Stomach smooth muscle (tissue), 2 donors: Measurements from ENCODE around the gene ZFYVE27.
A peak's percentile ranks its signal among the peaks of the same experiment; 100 is the strongest.

ENCODE experiments used
- H3K27ac ChIP-seq: one replicate; pipeline ENCODE4 v1.7.0; 2013; ENCODE audit warnings: mild to moderate bottlenecking, low read length, inconsistent platforms
- H3K27me3 ChIP-seq, 2 donors: one replicate each; pipeline ENCODE4 v1.7.0; 2013; ENCODE audit warnings: low read length in 2 of 2; ENCODE audit not compliant: insufficient read depth in 2 of 2, control insufficient read depth in 1 of 2
- H3K36me3 ChIP-seq, 2 donors: one replicate each; pipeline ENCODE4 v1.7.0; 2013; ENCODE audit warnings: low read length in 2 of 2; ENCODE audit not compliant: control insufficient read depth in 2 of 2, insufficient read depth in 2 of 2
- H3K4me1 ChIP-seq: one replicate; pipeline ENCODE4 v1.7.0; 2013; ENCODE audit warnings: low read length; ENCODE audit not compliant: control insufficient read depth, insufficient read depth
- H3K4me3 ChIP-seq, 2 donors: one replicate each; pipeline ENCODE4 v1.7.0; 2013; ENCODE audit warnings: low read length in 2 of 2
- H3K9ac ChIP-seq, 2 donors: one replicate each; pipeline ENCODE4 v1.7.0; 2013; ENCODE audit warnings: low read length in 2 of 2, mild to moderate bottlenecking in 1 of 2
- H3K9me3 ChIP-seq, 2 donors: one replicate each; pipeline ENCODE4 v1.7.0; 2013; ENCODE audit warnings: low read length in 2 of 2; ENCODE audit not compliant: control insufficient read depth in 2 of 2
- donor health status: healthy.
- donor health status: Pancreatic carcinoma.

ZFYVE27 gene

DNA sequence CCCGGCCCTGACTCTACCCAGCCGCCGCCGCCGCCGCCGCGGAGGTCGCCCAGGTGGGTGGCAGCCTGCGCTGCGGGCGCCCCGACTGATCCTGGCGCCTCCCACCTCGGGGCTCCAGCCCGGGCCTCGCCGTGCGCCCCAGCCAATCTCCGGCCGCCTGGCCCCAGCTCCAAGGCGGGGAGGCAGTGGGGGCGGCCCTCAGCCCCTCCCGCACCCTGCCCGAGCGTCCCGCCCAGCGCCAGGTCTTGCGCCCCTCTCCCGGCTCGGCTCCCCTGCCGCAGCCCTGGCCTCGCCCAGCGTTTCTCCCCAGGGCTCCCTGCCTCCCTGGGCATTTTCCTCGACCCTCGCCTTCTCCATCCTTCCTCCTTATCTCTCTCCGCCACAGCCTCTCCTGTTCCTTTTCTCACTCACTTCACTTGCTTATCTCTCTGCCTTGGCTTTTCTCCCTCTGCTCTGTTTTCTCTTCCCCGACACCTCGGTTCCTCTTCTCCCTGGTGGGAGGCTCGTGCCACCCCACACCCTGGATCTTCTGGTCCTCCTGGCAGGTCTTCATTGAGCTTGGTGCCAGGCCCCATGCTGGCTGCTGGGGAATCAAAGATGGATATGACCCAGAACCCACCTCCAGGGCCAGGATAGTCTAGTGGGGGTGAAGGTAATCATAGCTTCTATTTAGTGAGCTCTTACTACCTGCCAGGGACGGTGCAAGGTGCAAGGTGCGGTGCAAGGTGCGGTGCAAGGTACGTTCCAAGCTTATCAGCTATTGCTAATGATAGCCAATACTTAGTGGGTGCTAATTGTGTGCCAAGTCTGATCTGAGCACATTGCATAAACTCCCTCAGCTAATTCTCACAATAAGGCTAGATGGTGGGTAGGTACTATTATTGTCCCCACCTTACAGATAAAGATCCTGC is 35.2 kb downstream of the ZFYVE27 start, which contains the start of gene SFRP5:
Gene SFRP5 (minus strand): TSS at position 87 of the 911 bp plus-strand sequence. CDS start 166 bp downstream, outside the sequence.
- Histone ChIP-seq H3K36me3 (no peaks in the 10 kb centered on the region), H3K27me3 (peaks cover 23 to 32% of the 10 kb centered on the region in 2 donors), H3K4me1 (peaks cover 4% of the 10 kb centered on the region), H3K9me3 (no peaks in the 10 kb centered on the region), H3K27ac (no peak within 1 kb of the TSS), H3K4me3 (peak within 1 kb of the TSS in 1 of 2 donors; percentile 40), H3K9ac (no peak within 1 kb of the TSS)

DNA sequence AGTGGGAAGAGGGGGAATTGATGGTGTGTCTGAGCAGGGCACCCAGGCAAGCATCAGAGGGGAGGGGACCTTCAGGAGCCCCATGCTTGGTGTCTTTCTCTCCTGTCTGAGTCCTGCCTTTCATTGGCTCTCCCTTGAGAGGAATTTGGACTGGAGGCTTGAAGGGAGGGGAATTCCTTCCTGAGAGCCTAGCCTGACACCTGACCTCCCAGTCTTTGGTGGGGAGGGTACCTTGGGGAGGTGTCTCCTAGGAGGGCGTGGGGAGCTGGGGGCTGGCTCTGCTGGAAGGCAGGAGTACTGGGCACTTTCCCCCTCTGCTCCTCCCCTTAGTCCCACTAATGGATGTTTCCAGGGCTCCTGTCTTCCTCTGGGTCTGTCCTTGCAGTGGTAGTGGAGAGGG is 36.2 kb downstream of the ZFYVE27 start:
- no peak overlapping the region for H3K9ac ChIP-seq
- H3K36me3 ChIP-seq, result no peaks in the 10 kb centered on the region
- no peaks in the 10 kb centered on the region for H3K9me3 ChIP-seq
- H3K27me3 ChIP-seq, result peaks cover 23 to 32% of the 10 kb centered on the region in 2 donors
- peaks cover 4% of the 10 kb centered on the region for H3K4me1 ChIP-seq
- no peak overlapping the region for H3K27ac ChIP-seq
- no peak overlapping the region for H3K4me3 ChIP-seq

DNA sequence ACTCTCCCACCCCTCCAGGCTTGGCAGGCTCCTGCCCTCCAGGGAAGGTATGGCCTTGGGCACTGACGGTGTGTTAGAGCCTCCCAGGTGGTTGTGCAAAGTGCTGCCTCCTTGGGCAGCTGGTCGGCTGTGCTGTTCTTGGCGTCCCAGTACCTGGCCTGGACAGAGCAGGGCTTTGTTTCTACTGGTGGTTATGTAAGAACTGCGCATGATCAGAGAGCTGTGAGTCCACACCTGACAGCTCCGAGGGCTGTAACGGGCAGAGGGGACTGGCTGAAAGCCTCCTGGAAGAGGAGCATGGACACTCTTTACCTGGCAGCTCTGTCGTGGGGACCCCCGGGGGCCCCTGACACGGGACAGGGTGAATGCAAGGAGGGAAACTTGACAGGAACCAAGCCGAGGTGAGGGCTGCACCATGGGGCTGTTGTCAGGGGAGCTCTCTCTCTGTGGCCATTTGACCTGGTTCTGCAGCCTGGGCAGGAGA is 37.9 kb downstream of the ZFYVE27 start:
- H3K9me3 ChIP-seq, result no peaks in the 10 kb centered on the region
- H3K4me3 ChIP-seq, result no peak overlapping the region
- H3K36me3 ChIP-seq, result no peaks in the 10 kb centered on the region
- peaks cover 21 to 32% of the 10 kb centered on the region in 2 donors for H3K27me3 ChIP-seq
- no peak overlapping the region for H3K9ac ChIP-seq
- H3K4me1 ChIP-seq, result peaks cover 4% of the 10 kb centered on the region
- no peak overlapping the region for H3K27ac ChIP-seq

DNA sequence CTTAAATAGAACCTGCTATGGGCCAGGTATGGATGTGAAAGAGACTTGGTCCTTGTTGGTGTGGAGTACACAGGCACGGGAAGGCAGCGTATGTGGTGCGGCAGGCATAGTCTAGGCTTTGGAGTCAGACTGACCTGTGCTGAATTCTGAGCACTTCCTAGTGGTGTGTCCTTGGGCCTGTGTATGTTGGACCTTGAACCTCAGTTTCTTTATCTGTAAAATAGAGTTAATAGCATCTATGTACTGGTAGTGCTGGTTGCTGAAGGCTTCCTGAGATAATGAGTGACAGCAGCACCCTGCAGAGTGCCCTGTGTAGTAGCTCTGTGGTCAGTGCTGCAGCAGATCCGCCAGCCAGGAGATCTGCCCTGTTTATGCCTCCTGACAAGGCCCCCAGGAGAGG is 40.2 kb downstream of the ZFYVE27 start:
- no peak overlapping the region for H3K4me3 ChIP-seq
- H3K9ac ChIP-seq, result no peak overlapping the region
- no peaks in the 10 kb centered on the region for H3K9me3 ChIP-seq
- H3K27me3 ChIP-seq, result peaks cover 10 to 16% of the 10 kb centered on the region in 2 donors
- H3K27ac ChIP-seq, result no peak overlapping the region
- H3K36me3 ChIP-seq, result no peaks in the 10 kb centered on the region
- peaks cover 13% of the 10 kb centered on the region for H3K4me1 ChIP-seq

DNA sequence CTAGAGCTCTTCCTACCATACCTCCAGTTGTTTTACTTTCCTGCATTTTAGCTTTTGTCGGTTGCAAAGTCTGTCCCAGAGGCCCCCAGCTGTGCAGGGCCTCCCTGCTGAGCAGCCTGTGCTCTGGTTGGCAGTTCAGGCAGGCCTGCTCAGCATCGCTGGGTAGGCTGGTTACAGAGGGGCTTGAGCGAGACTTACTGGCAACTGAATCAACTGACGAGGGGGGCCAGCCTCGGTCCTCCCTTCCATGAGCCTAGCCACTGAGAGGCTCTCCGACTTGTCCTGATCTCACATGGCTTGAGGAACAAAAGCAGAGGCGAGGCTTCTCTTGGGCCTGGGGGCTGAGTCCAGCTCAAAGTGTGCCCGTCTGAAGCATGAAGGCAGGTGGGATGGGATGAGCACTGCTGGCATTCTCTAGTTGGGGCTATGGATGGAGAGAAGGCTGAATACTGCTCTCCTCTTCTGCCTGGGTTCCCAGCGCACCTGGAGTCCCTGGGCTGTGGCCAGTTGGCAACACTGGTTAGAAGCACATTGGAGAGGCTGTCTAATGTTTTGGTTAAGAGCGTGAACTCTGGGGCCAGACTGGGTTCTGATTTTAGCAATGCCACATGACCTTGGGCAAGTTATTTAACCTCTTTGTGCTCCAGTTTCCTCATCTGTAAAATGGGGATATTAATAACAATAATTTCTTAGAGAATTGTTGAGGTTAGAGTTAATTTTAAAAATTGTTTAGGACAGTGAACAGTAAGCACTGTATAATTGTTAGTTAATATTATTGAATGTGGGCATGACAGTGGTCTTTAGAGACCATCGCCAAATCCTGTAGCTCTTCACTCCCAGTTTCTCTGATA is 41.7 kb downstream of the ZFYVE27 start:
- peaks cover under 1 to 2% of the 10 kb centered on the region in 2 donors for H3K27me3 ChIP-seq
- no peaks in the 10 kb centered on the region for H3K36me3 ChIP-seq
- H3K27ac ChIP-seq, result no peak overlapping the region
- H3K9ac ChIP-seq, result no peak overlapping the region
- no peak overlapping the region for H3K4me3 ChIP-seq
- no peaks in the 10 kb centered on the region for H3K9me3 ChIP-seq
- H3K4me1 ChIP-seq, result peaks cover 13% of the 10 kb centered on the region

DNA sequence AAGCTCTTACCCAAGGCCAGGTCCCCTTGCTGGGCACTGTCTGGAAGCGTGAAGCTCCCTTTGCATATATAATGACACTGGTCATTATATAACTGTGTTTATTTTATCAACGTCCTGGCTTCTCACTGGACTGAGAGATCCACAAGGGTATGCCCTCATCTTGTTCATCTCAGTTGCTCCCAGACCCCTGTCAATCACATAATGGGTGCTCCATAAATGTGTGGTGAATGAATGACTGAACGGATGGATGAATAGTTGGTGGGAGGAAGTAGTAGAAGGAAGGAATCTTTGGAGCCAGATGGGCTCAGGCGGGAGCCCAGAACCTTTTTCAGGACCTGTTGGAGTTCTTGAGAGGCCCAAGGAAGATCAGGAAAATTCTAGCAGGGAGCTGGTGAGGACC is 42.6 kb downstream of the ZFYVE27 start:
- no peak overlapping the region for H3K9ac ChIP-seq
- H3K4me3 ChIP-seq, result no peak overlapping the region
- no peaks in the 10 kb centered on the region for H3K27me3 ChIP-seq
- H3K9me3 ChIP-seq, result no peaks in the 10 kb centered on the region
- H3K27ac ChIP-seq, result no peak overlapping the region
- peaks cover 13% of the 10 kb centered on the region for H3K4me1 ChIP-seq
- H3K36me3 ChIP-seq, result no peaks in the 10 kb centered on the region

DNA sequence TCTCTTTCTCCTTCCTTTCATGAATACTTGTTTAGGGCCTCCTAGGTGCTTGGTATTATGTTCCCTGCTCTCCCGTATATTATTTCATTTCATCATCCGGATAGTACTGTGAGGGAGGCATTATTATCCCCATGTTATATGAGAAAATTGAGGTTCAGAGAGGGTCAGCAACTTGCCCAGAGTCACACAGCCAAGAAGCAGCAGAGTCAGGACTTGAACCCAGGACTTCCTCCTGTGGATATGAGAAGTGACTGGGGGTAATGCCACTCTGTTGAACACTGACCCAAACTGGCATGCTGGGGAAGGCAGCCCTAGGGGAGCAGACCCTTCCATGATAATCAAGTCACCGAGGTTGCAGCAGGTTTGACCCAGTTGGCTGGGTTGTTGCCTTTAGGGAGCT is 43.0 kb downstream of the ZFYVE27 start:
- Histone ChIP-seq H3K27me3 (no peaks in the 10 kb centered on the region), H3K9ac (no peak overlapping the region), H3K36me3 (no peaks in the 10 kb centered on the region), H3K4me3 (no peak overlapping the region), H3K4me1 (peaks cover 13% of the 10 kb centered on the region), H3K27ac (no peak overlapping the region), H3K9me3 (no peaks in the 10 kb centered on the region)

DNA sequence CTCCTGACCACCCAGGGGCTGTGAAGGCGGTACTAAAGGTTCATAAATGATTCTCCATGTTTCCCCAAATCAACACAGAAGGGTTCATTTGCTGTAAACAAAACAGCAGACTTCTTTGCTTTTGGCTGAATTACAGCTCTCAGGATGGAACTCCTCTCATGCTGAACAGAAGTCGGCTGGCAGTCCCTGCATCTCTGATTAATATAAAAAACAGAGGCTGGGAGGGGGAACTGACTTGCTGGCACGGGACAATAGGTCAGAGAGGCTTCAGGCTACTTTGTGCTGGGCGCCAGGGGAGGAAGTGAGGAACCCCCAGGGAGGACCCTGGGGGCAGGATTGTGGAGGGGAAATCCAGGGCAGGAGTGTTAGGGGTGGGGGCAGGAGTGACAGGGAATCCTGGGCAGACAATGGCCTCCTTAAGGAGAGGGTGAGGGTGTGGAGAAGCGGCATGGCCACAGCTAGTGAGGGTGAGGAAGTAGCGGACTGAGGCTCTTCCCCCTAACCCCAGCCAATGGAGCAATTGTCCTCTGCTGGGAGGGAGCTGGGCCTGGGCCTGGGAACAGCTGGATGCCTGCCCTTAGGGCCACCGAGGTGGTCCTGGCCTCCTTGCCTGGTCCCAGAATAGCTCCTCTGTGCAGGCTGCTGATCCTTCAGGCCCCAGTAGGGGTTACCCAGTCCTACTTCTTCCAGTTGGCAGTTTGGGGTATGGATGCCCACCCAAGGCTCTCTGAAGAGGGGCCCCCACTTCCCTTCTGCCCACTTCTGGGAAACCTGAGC is 44.1 kb downstream of the ZFYVE27 start:
- no peak overlapping the region for H3K9ac ChIP-seq
- no peaks in the 10 kb centered on the region for H3K36me3 ChIP-seq
- no peak overlapping the region for H3K4me3 ChIP-seq
- H3K4me1 ChIP-seq, result peaks cover 13% of the 10 kb centered on the region
- no peaks in the 10 kb centered on the region for H3K9me3 ChIP-seq
- no peak overlapping the region for H3K27ac ChIP-seq
- H3K27me3 ChIP-seq, result no peaks in the 10 kb centered on the region

DNA sequence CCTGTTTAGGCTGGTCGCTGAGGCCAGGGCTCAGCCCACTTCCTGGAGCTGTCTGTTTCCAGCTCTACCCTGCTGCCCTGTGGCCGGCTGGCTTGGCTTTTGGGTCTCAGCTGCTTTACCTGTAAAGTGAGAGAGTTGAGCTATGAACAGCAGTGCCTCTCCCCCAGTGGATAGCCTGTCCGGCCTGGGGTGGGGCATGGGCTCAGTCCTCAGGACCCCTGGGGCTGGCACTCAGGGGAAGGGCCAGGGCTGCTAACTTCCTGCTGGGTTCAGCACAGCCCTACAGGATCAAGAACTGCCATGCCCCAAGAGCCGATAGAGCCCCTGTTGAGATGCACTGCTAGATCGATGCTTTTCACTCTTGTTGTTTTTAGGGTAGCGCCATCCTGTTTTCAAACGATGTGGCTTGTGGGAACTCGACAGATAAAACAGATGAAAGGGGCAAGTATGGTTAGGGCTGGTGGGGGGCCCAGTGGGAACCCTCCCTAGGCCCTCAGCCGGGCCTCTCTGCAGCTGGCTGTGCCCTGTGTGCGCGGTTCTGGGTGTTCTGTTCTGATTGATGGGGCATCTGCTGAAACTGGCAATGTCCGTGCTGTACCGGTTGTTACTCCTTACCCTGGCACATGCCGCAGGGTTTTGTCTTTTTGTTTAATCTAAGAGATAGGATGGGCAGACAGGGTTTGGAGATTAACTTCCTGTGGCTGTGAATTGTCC is 44.8 kb downstream of the ZFYVE27 start:
- H3K27ac ChIP-seq, result no peak overlapping the region
- no peaks in the 10 kb centered on the region for H3K36me3 ChIP-seq
- H3K4me1 ChIP-seq, result peaks cover 13% of the 10 kb centered on the region
- no peak overlapping the region for H3K4me3 ChIP-seq
- H3K9me3 ChIP-seq, result no peaks in the 10 kb centered on the region
- no peak overlapping the region for H3K9ac ChIP-seq
- no peaks in the 10 kb centered on the region for H3K27me3 ChIP-seq
